OCI-LY1 (cell line): ENCODE data around the gene NFYC.

Experiments
- H2AFZ ChIP-seq: fragments of 200-600 bp; sonication (generic), shearing (Covaris generic); 2 replicates; pipeline ENCODE4 v1.6.0; 2014; ENCODE audit warnings: antibody characterized with exemption, mild to moderate bottlenecking, low read length
- H3F3A ChIP-seq: fragments of 200-600 bp; sonication (generic), shearing (Covaris generic); 2 replicates; pipeline ENCODE4 v1.6.0; 2014; ENCODE audit warnings: mild to moderate bottlenecking, antibody characterized with exemption, low read length, moderate library complexity; ENCODE audit not compliant: insufficient read depth
- H3K27ac ChIP-seq: fragments of 200-600 bp; sonication (generic); 2 replicates; pipeline ENCODE4 v1.5.1; 2014; ENCODE audit warnings: low read length, mixed run types, mild to moderate bottlenecking, low read depth; ENCODE audit not compliant: poor library complexity, severe bottlenecking
- H3K27me3 ChIP-seq: fragments of 200-600 bp; sonication (generic); 2 replicates; pipeline ENCODE4 v1.6.0; 2014; ENCODE audit warnings: antibody characterized with exemption, mild to moderate bottlenecking, low read length, moderate library complexity; ENCODE audit not compliant: insufficient read depth
- H3K36me3 ChIP-seq: fragments of 200-600 bp; sonication (generic); 2 replicates; pipeline ENCODE4 v1.6.1; 2014; ENCODE audit warnings: mild to moderate bottlenecking, antibody characterized with exemption, low read length, moderate library complexity, mixed read lengths; ENCODE audit not compliant: insufficient read depth
- H3K4me1 ChIP-seq: fragments of 200-600 bp; sonication (generic); 2 replicates; pipeline ENCODE4 v1.5.1; 2014; ENCODE audit warnings: mild to moderate bottlenecking, low read length, moderate library complexity; ENCODE audit not compliant: insufficient read depth, severe bottlenecking
- H3K4me2 ChIP-seq: fragments of 200-600 bp; sonication (generic), shearing (Covaris generic); 2 replicates; pipeline ENCODE4 v1.6.1; 2014; ENCODE audit warnings: low read length
- H3K4me3 ChIP-seq: fragments of 200-600 bp; sonication (generic); 2 replicates; pipeline ENCODE4 v1.5.1; 2014; ENCODE audit warnings: low read length, low read depth, mild to moderate bottlenecking, mixed read lengths; ENCODE audit not compliant: poor library complexity, severe bottlenecking
- H3K79me2 ChIP-seq: fragments of 200-600 bp; shearing (Covaris generic); 2 replicates; pipeline ENCODE4 v1.6.1; 2016; ENCODE audit warnings: mixed run types, low read length, mixed read lengths; ENCODE audit not compliant: insufficient read depth
- H3K9ac ChIP-seq: fragments of 200-600 bp; sonication (generic), shearing (Covaris generic); 2 replicates; pipeline ENCODE4 v1.6.1; 2014; ENCODE audit warnings: mild to moderate bottlenecking, low read length, mixed read lengths
- H3K9me2 ChIP-seq: fragments of 200-600 bp; sonication (generic), shearing (Covaris generic); 2 replicates; pipeline ENCODE4 v1.6.1; 2014; ENCODE audit warnings: low read depth, mild to moderate bottlenecking, low read length, mixed read lengths
- H3K9me3 ChIP-seq: fragments of 200-600 bp; shearing (Covaris generic); 2 replicates; pipeline ENCODE4 v1.6.1; 2014; ENCODE audit warnings: low read length, mixed read lengths
- H4K20me1 ChIP-seq: fragments of 200-600 bp; sonication (generic), shearing (Covaris generic); 2 replicates; pipeline ENCODE4 v1.6.0; 2016; ENCODE audit warnings: mild to moderate bottlenecking, low read length; ENCODE audit not compliant: insufficient read depth
- CTCF ChIP-seq: fragments of 200-600 bp; sonication (generic), shearing (Covaris generic); IDR thresholded peaks from 2 replicates; pipeline ENCODE4 v1.5.1; 2017; ENCODE audit warnings: mild to moderate bottlenecking, antibody characterized with exemption, low read length, moderate library complexity, mixed read lengths
- EZH2 ChIP-seq: fragments of 200-600 bp; sonication (generic), shearing (Covaris generic); IDR thresholded peaks from 2 replicates; pipeline ENCODE4 v1.8.0; 2017; ENCODE audit warnings: borderline replicate concordance, mixed run types, mild to moderate bottlenecking, antibody characterized with exemption, low read length, moderate library complexity, mixed read lengths

NFYC gene

GRCh38 chr1:40673452-40673851 is 18.1 kb upstream of the NFYC start:
- Histone ChIP-seq H3K4me2 (no peak overlapping the region), H3K9me2 (no peaks in the 10 kb centered on the region), H3K79me2 (no peaks in the 10 kb centered on the region), H2AFZ (no peak overlapping the region), H3K4me1 (peaks cover 4% of the 10 kb centered on the region), H3K36me3 (no peaks in the 10 kb centered on the region), H3K4me3 (no peak overlapping the region), H3F3A (no peaks in the 10 kb centered on the region), H3K9me3 (no peaks in the 10 kb centered on the region), H3K27me3 (no peaks in the 10 kb centered on the region), H4K20me1 (no peaks in the 10 kb centered on the region), H3K9ac (no peak overlapping the region), H3K27ac (no peak overlapping the region)
- TF ChIP-seq EZH2 (no peak), CTCF (no peak)

DNA sequence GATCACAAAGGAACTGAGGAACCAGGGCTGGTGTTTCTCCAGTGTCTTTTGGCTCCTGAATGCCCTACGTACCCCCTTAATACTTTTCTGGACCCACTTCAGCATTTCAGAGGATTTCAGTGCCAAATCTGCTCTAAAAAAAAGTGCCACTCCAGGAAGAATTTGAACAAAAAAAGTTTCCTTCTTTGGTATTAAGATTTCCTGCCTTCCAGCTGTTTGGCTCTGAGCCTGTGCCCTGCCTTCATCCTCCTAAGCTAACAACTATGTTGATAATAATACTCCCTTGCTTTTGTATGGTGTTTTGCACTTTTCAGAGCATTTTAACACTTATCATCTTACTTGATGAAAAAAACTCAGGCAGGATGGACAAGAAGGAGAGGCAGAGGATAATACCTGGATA is 15.0 kb upstream of the NFYC start:
- Histone ChIP-seq H3K9ac (no peak overlapping the region), H3K4me1 (no peaks in the 10 kb centered on the region), H3K9me2 (no peaks in the 10 kb centered on the region), H3K9me3 (no peaks in the 10 kb centered on the region), H3K79me2 (no peaks in the 10 kb centered on the region), H2AFZ (no peak overlapping the region), H4K20me1 (no peaks in the 10 kb centered on the region), H3K27ac (no peak overlapping the region), H3K27me3 (no peaks in the 10 kb centered on the region), H3K4me3 (no peak overlapping the region), H3F3A (no peaks in the 10 kb centered on the region), H3K36me3 (no peaks in the 10 kb centered on the region), H3K4me2 (no peak overlapping the region)
- no peak for TF ChIP-seq CTCF
- no peak for TF ChIP-seq EZH2

- Histone ChIP-seq H3K4me2 (no peak overlapping the region), H3K36me3 (no peaks in the 10 kb centered on the region), H3K79me2 (no peaks in the 10 kb centered on the region), H3F3A (no peaks in the 10 kb centered on the region), H3K27ac (no peak overlapping the region), H2AFZ (no peak overlapping the region), H3K9me3 (no peaks in the 10 kb centered on the region), H3K9ac (no peak overlapping the region), H3K27me3 (no peaks in the 10 kb centered on the region), H4K20me1 (no peaks in the 10 kb centered on the region), H3K9me2 (no peaks in the 10 kb centered on the region), H3K4me1 (no peaks in the 10 kb centered on the region), H3K4me3 (no peak overlapping the region)
- TF ChIP-seq CTCF: no peak
- TF ChIP-seq EZH2: no peak
These were observed 12.1 kb upstream of the NFYC start for GRCh38 chr1:40679165-40679953.
